ENCODE data around the gene NEK1.
"Not testable (repeated sequence)": the region's sequence is repeated elsewhere in the genome, so short reads cannot be mapped to it uniquely, and the experiment has no call there.

GRCh38 chr4:169494234-169494633, 118.1 kb downstream of the NEK1 start:
- not testable (repeated sequence) for TF ChIP-seq RAD21 (IDR thresholded peaks at IDR 0.05; ENCODE audit: low read length); CTCF (conservative IDR thresholded peaks at IDR 0.05; ENCODE audit: low read depth, low read length); SMC3 (IDR thresholded peaks at IDR 0.05; ENCODE audit: low read depth, low read length); NFE2L2 (IDR thresholded peaks at IDR 0.05; ENCODE audit: low read depth, low read length); MAZ (IDR thresholded peaks at IDR 0.05; ENCODE audit: borderline replicate concordance, low read depth, low read length)

Data from IMR-90 (cell line).